Inferior parietal cortex (tissue), 1 donor: Measurements from ENCODE around the gene TPRG1L.

ENCODE experiments used
- DNase-seq: peaks from one replicate; pipeline ENCODE4 v3.0.0-alpha.2; 2016; ENCODE audit errors: extremely low spot score

TPRG1L gene

GRCh38 chr1:3663999-3664699, 39.3 kb downstream of the TPRG1L start:
- DNase-seq: no peak

GRCh38 chr1:3664700-3665375, 40.0 kb downstream of the TPRG1L start:
- no peak for DNase-seq

- DNase-seq: no peak
These were observed 43.3 kb downstream of the TPRG1L start for GRCh38 chr1:3668148-3668547.

GRCh38 chr1:3668585-3669300, 43.9 kb downstream of the TPRG1L start:
- DNase-seq: no peak

GRCh38 chr1:3669421-3669821, 44.6 kb downstream of the TPRG1L start:
- DNase-seq: no peak

- DNase-seq: no peak
These were observed 45.2 kb downstream of the TPRG1L start for GRCh38 chr1:3669971-3670431.

GRCh38 chr1:3670823-3671265, 46.0 kb downstream of the TPRG1L start:
- no peak for DNase-seq

DNA sequence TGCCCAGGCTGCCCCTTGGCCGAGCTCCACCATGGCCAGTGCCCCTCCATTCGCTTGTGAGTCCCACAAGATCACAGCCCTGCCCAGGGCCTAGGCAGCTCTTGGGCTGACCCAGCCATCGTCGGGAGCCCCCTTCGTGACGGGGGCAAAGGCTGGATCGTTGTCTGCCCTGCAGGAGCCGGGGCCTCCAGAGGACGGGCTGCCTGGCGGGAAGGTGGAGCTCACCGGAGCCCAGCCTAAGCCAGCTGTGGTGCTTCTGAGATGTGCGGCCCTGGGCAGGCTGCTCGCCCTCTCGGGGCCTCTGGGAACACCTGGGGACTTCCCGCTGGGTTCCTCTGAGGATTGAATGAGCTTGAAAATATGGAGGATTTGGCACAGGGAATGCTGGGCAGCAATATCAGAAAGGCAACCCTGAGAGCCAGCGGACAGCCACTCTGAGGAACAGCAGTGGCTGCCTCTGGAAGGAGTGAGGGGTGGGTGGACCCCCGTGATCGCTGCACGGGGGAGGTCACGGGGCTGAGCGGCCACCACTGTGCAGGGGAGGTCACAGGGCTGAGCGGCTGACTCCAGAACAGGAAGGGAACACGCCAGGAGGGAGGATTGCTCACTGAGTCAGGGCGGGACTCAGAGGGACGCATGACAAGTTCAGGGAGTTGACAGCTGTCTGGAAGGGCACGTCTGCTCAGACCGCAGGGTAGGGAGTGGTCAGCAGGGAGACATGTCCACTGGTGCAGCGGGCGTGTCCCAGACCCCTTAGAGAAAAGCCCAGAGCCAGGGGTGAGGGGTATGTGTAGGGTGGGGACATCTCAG, 46.8 kb downstream of the TPRG1L start:
- DNase-seq: no peak

DNA sequence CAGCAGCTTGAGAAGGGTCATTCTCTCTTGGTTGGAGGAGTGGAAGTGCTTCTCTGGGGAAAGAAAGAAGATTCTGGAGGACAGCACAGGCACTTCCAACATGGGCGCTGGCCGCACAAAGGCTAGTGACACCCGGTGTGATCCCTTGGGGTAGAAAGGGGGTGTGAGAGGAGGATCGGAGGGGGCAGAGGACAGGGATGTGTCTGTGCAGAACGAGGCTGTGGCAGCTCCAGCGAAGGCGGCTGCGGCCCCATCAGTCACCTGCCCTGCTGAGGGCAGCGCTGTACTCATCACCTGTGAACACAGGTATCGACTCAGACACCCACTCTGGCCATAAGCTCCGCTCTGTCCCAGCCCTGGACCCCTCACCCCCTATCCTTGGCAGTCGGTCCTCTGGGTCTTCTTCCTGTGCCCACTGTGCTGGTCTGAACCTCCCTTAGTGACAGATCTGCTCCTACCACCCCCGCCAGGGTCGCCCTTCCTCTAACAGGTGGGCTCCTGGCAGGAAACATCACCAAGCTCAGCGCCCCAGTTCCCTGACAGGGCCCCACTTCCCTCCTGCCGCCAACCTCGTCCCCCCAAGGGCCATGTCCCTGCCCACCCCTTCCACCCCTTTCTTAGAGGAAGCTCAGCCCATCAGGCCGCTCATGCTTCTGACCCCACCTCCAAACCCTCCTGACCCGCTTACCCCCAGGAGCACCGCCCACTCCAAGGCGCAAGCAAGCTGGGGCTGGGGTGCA, 47.6 kb downstream of the TPRG1L start:
- no peak for DNase-seq

DNA sequence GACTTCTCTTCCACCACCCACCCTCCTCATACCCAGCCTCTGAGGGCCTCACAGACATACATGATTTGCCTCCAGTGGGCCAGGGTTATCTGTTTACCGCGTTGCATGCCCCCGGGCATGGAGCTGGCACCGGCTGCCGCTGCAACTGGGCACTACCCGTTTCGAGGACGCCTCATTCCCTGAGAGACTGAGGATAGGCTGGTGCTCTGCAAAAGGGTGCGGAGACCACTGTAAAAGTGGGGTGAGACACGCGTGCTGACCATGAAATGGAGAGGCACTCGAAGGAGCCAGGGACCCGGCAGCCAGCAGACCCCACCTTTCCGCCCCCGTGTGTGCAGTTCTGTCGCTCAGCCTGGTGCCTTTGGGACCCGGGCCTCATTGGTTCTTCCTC, 48.2 kb downstream of the TPRG1L start:
- no peak for DNase-seq

- DNase-seq: no peak
These were observed 48.7 kb downstream of the TPRG1L start for GRCh38 chr1:3673381-3674099.

- DNase-seq: no peak
These were observed 49.6 kb downstream of the TPRG1L start for GRCh38 chr1:3674100-3675094.

DNA sequence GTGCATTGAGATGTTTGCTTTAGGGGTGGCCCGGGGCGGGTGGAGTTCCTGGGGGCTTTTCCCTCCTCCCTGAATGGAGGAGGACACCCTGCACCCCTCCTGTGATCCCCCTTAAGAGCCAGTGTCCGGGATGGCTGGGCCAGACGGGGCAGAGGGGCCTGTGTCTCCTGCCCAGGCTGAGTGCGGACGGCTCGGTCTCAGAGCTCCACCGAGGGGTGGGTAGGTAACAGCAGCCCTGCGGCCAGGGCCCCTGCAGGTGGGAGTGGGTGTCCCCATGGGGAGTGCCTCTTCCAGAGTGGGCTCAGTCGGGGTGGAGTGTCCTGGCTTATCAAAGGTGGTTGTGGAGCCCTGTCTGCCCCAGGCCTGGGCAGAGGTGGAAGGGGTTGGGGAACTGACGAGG, 50.6 kb downstream of the TPRG1L start:
- no peak for DNase-seq

DNA sequence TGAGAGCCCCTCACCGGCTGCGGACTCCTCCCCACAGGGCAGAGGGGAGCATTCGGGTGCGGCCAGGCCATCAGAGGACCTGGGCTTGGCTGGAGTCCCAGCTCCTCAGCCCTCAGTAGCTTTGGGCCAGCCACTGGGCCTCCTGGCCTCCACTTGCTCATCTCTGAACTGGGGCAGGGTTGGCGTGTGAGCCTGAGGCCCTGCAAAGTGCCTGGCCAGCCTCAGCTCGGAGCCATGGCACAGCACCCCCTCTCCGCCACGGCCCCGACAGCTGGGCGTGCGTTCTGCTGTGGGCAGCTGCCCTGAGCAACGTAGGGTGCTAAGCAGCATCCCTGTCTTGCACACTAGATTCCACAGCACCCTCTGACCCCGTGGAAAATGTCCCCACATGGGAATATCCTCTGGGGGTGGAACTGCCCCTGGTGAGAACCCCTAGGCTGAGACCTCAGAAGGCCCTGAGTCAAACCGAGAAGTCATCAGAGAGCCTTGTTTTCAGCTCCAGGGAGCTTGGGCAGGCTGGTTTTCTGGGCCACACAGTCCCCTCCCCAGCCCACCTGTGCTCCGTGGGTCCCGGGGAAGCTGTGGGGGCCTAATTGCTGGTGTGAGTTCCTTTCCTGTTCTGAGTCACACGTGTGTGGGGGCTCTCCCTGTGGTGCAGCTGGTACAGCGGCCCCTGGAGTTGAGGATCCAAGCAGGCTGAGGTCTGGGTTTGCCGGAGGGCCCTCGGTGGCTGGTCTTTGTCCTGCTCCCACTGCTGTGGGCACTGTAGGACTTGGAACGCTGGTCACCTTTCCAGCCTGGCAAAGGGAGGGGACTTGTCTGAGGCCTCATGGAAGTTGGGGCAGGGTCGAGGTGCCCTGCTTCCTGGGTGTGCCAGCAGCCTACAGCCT, 52.0 kb downstream of the TPRG1L start:
- no peak for DNase-seq

DNA sequence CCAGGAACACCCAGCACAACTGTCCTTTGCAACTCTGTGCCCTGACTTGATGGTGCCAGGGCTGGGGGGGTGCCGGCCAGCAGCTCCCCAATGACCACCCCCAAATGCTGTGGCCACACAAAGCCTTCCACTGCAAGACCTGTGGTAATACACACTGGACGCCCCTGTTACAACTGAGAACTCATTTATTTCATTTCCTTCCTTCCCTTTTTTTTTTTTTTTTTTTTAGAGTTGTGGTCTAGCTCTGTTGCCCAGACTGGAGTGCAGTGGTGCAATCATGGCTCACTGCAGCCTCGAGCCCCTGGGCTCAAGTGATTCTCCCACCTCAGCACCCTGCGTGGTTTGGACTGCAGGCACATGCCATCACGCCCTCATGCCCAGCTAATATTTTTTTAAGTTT, 52.7 kb downstream of the TPRG1L start:
- no peak for DNase-seq

DNA sequence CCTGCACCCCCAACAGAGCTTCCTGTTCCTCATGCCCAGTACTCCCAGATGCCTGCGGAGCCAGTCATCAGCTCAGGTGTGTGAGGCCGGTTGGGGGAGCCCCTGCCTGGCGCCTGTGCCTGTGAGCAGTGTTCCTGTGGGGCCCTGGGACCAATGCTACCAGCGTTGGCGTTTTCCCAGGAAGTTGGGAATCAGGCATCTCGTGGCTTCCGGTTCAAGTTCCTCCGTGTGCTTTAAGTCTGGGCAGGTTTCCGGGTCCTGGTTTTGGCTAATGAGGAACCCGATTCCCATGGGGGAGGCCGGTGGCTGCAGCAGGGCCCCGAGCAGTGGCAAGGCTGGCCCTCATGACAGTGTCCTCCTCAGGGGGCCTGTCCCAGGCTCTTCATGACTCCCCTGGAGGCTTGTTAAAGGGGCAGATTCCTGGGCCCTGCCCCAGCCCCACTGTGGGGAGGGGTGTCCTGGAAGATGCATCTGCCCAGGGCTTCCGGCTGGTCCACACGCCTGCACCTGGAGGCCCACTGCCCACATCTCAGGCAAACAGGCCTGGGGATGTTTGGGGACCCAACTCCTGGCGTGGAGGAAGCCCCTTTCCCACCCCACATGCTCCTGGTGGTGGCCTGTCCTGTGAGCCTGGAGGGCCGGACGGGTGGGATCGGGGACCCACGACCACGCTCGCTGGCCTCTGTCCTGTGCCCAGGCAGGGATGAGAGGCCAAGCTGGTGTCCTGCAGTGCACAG, 53.7 kb downstream of the TPRG1L start:
- DNase-seq: no peak

DNA sequence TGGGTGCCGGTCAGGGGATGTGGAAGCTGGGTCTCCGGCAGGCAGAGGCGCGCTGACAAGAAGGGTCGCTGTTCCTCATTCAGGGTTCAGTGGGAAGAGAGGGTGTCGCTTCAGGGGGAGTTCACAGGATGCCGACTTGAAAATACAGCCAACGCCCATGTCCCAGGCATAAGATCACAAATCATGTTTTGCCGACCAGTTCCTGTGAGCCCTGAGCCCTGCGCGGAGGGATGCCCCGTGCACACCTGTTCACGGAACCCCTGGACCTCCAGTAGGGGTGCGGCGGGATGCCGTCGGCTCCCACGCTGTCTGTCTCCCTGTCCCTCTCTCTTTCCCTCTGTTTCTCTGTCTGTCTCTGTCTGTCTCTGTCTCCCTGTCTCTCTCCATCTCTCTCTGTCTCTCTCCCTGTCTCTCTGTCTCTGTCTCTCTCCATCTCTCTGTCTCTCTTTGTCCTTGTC, 54.3 kb downstream of the TPRG1L start:
- no peak for DNase-seq
